C4-2B (cell line): ENCODE measurements around the gene MESD.

Experiments
- ZFX ChIP-seq: fragments of 450-650 bp; IDR thresholded peaks from 2 replicates; pipeline ENCODE4 v1.6.1; 2017
- TF ChIP-seq, protein P1 (sequence below): fragments of 450-650 bp; conservative IDR thresholded peaks from 2 replicates; pipeline ENCODE4 v1.5.1; 2017; ENCODE audit warnings: mild to moderate bottlenecking

DNA sequence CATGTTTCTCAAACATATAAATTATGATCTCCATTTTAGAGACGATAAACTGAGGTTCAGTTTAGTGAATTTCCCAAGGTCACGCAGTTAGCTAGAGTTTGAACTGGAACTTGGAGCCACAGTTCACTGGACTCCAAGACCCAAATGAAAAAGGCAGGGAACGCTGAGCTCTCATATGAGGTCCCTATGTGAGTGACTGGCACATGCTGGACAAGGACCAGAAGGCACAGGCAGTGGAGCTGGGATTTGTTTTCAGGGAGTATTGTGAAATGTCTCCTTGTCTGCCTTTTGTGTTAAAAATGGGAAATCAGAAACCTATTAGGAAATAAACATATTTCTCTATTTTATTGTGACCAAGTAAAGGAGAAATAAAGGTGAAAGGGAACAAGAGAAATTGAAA lies 63.5 kb downstream of the MESD start:
- TF ChIP-seq, protein P1, sequence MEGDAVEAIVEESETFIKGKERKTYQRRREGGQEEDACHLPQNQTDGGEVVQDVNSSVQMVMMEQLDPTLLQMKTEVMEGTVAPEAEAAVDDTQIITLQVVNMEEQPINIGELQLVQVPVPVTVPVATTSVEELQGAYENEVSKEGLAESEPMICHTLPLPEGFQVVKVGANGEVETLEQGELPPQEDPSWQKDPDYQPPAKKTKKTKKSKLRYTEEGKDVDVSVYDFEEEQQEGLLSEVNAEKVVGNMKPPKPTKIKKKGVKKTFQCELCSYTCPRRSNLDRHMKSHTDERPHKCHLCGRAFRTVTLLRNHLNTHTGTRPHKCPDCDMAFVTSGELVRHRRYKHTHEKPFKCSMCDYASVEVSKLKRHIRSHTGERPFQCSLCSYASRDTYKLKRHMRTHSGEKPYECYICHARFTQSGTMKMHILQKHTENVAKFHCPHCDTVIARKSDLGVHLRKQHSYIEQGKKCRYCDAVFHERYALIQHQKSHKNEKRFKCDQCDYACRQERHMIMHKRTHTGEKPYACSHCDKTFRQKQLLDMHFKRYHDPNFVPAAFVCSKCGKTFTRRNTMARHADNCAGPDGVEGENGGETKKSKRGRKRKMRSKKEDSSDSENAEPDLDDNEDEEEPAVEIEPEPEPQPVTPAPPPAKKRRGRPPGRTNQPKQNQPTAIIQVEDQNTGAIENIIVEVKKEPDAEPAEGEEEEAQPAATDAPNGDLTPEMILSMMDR, result no peak
- TF ChIP-seq ZFX, result no peak
